DMS53 treated with DMSO at 0.1 percent for 48 hours (cell line): ENCODE measurements around the gene MTUS2.

Experiments used
- DNase-seq: peaks from one replicate; lab custom pipeline; 2025; ENCODE audit not compliant: unreplicated experiment; lab: John Stamatoyannopoulos, UW

MTUS2 gene

GRCh38 chr13:29499506-29500165 is 679.5 kb downstream of the MTUS2 start:
- no peak for DNase-seq

- no peak for DNase-seq
Observed at GRCh38 chr13:29500386-29500785, 680.2 kb downstream of the MTUS2 start.

GRCh38 chr13:29501674-29502073 is 681.5 kb downstream of the MTUS2 start:
- no peak for DNase-seq

- DNase-seq: no peak
Observed at GRCh38 chr13:29502391-29503008, 682.4 kb downstream of the MTUS2 start.

GRCh38 chr13:29503041-29503837 is 683.1 kb downstream of the MTUS2 start:
- DNase-seq: peak; percentile 28

GRCh38 chr13:29504691-29505090 is 684.6 kb downstream of the MTUS2 start:
- DNase-seq: no peak

GRCh38 chr13:29505511-29505910 is 685.4 kb downstream of the MTUS2 start:
- no peak for DNase-seq

GRCh38 chr13:29505950-29506349 is 685.8 kb downstream of the MTUS2 start:
- no peak for DNase-seq

- DNase-seq: no peak
Observed at GRCh38 chr13:29507356-29507755, 687.2 kb downstream of the MTUS2 start.

- DNase-seq: peak; percentile 66
Observed at GRCh38 chr13:29508130-29508875, 688.2 kb downstream of the MTUS2 start.

GRCh38 chr13:29508876-29509252 is 688.7 kb downstream of the MTUS2 start:
- no peak for DNase-seq

GRCh38 chr13:29509999-29510589 is 690.0 kb downstream of the MTUS2 start:
- DNase-seq: no peak

- no peak for DNase-seq
Observed at GRCh38 chr13:29510651-29511084, 690.5 kb downstream of the MTUS2 start.

GRCh38 chr13:29511106-29511796 is 691.1 kb downstream of the MTUS2 start:
- no peak for DNase-seq

- no peak for DNase-seq
Observed at GRCh38 chr13:29511980-29512379, 691.8 kb downstream of the MTUS2 start.

- no peak for DNase-seq
Observed at GRCh38 chr13:29513002-29513980, 693.2 kb downstream of the MTUS2 start.

- no peak for DNase-seq
Observed at GRCh38 chr13:29513981-29514719, 694.0 kb downstream of the MTUS2 start.

- DNase-seq: no peak
Observed at GRCh38 chr13:29514720-29515310, 694.7 kb downstream of the MTUS2 start.
